ENCODE results near the gene CCDC12. TPM values are rescaled to one million over a fixed set of nuclear protein-coding genes. Genes with fewer than 3 reads are reported as not detected.

Gene CCDC12
- total RNA-seq, 1 donor from 2014 or later = 66.2 TPM

DNA sequence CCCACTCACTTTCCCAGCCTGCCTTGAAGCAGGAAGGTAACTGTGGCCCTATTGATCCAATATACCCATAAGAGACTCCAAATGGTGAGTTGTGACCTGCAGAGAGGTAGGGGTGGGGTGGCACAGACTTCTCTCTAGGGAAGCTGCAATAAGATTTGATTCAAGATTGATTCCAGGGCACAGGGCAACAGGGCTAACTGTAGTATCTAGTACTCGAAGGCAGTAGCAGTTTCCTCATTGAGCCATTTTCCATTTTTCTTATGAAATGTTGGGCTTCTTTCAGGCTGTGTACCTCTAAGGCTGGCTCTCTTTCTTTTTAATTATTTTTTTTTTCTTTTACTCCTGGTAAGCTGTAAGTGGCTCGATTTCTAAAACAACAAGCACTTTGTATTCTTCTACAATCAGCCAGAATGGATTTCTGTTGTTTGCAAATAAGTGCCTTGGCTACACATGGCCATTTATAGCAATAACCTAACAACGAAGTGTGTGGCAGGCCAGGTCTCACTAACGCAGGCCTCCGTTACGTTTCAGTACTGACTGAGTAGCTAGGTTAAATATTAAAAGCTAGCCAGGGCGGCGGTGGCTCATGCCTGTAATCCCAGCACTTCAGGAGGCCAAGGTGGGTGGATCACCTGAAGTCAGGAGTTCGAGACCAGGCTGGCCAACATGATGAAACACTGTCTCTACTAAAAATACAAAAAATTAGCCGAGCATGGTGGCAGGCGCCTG is 19.3 kb downstream of the CCDC12 start:
- no peak for DNase-seq
- Mint-ChIP-seq H3K9me3 (no peaks in the 10 kb centered on the region), H3K36me3 (ENCODE audit: low read depth) (peaks cover 18% of the 10 kb centered on the region), H3K27ac (peak overlapping the region; percentile 79), H3K4me3 (no peak overlapping the region), H3K27me3 (no peaks in the 10 kb centered on the region), H3K4me1 (peaks cover 83% of the 10 kb centered on the region)
- intact Hi-C loops (cut with micrococcal nuclease) = loop anchor here (5.0 to 10.0 kb wide), 2 partner anchors 40 to 518 kb away; partner anchors contain the start of gene SCAP

GRCh38 chr3:46955801-46956259 is 20.7 kb downstream of the CCDC12 start:
- no peaks in the 10 kb centered on the region for H3K27me3 Mint-ChIP-seq
- H3K4me3 Mint-ChIP-seq = peak overlapping the region; percentile 14
- DNase-seq = no peak
- H3K27ac Mint-ChIP-seq = peak overlapping the region; percentile 79
- peaks cover 14% of the 10 kb centered on the region for H3K36me3 Mint-ChIP-seq (ENCODE audit: low read depth)
- no peaks in the 10 kb centered on the region for H3K9me3 Mint-ChIP-seq
- H3K4me1 Mint-ChIP-seq = peaks cover 81% of the 10 kb centered on the region
- intact Hi-C loops (cut with micrococcal nuclease) = loop anchor here (5.0 to 10.0 kb wide), 2 partner anchors 39 to 519 kb away; partner anchors contain the start of gene SCAP

DNA sequence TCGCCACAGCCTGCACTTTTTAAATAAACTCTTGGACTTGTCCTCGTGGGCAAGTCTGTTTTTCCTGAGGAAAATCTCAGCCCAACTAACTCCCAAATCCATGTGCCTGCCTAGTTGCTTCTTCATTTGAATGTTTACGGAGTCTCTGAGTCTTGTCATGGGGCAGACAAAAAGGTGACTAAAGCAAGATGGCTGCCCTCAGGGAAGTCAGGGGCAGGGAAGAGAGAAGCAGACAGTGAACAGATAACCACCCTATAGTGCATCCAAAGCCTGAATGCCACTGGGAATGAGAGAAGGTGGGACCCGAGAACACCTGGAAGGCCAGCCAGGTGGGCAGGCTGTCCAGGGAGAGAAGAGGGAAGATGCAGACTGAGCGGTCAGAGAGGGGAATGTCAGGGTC is 21.4 kb downstream of the CCDC12 start:
- H3K27me3 Mint-ChIP-seq = no peaks in the 10 kb centered on the region
- DNase-seq = no peak
- H3K4me3 Mint-ChIP-seq = peak overlapping the region; percentile 6
- no peaks in the 10 kb centered on the region for H3K9me3 Mint-ChIP-seq
- intact Hi-C loops (cut with micrococcal nuclease) = loop anchor here (5.0 to 10.0 kb wide), 2 partner anchors 38 to 520 kb away; partner anchors contain the start of gene SCAP
- H3K36me3 Mint-ChIP-seq (ENCODE audit: low read depth) = peaks cover 10% of the 10 kb centered on the region
- H3K4me1 Mint-ChIP-seq = peaks cover 78% of the 10 kb centered on the region
- H3K27ac Mint-ChIP-seq = peak overlapping the region; percentile 79

- Mint-ChIP-seq H3K27ac (peak overlapping the region; percentile 79), H3K4me3 (peak overlapping the region; percentile 66), H3K4me1 (peaks cover 74% of the 10 kb centered on the region), H3K36me3 (ENCODE audit: low read depth) (peaks cover 12% of the 10 kb centered on the region), H3K27me3 (no peaks in the 10 kb centered on the region), H3K9me3 (no peaks in the 10 kb centered on the region)
- intact Hi-C loops (cut with micrococcal nuclease) = loop anchor here (10.0 kb wide), 1 partner anchor 521 kb away; the partner anchor contains the start of gene SCAP
- DNase-seq = no peak
These were observed 22.4 kb downstream of the CCDC12 start for GRCh38 chr3:46954178-46954577.

GRCh38 chr3:46953234-46954010 is 23.1 kb downstream of the CCDC12 start:
- H3K36me3 Mint-ChIP-seq (ENCODE audit: low read depth) = peaks cover 11% of the 10 kb centered on the region

GRCh38 chr3:46952813-46953212 is 23.7 kb downstream of the CCDC12 start:
- intact Hi-C loops (cut with micrococcal nuclease) = loop anchor here (10.0 kb wide), 1 partner anchor 522 kb away; the partner anchor contains the start of gene SCAP
- H3K9me3 Mint-ChIP-seq = no peaks in the 10 kb centered on the region
- H3K4me1 Mint-ChIP-seq = peaks cover 76% of the 10 kb centered on the region
- no peak for DNase-seq
- peaks cover 10% of the 10 kb centered on the region for H3K36me3 Mint-ChIP-seq (ENCODE audit: low read depth)
- H3K27ac Mint-ChIP-seq = peak overlapping the region; percentile 79
- H3K4me3 Mint-ChIP-seq = peak overlapping the region; percentile 66
- no peaks in the 10 kb centered on the region for H3K27me3 Mint-ChIP-seq

More at GRCh38 chr3:46953234-46954010, 23.1 kb downstream of the CCDC12 start:
- Mint-ChIP-seq H3K27me3 (no peaks in the 10 kb centered on the region), H3K4me3 (peak overlapping the region; percentile 66), H3K4me1 (peaks cover 74% of the 10 kb centered on the region), H3K9me3 (no peaks in the 10 kb centered on the region), H3K27ac (peak overlapping the region; percentile 79)
- intact Hi-C loops (cut with micrococcal nuclease) = loop anchor here (10.0 kb wide), 1 partner anchor 521 kb away; the partner anchor contains the start of gene SCAP
- DNase-seq = peak; percentile 67

DNA sequence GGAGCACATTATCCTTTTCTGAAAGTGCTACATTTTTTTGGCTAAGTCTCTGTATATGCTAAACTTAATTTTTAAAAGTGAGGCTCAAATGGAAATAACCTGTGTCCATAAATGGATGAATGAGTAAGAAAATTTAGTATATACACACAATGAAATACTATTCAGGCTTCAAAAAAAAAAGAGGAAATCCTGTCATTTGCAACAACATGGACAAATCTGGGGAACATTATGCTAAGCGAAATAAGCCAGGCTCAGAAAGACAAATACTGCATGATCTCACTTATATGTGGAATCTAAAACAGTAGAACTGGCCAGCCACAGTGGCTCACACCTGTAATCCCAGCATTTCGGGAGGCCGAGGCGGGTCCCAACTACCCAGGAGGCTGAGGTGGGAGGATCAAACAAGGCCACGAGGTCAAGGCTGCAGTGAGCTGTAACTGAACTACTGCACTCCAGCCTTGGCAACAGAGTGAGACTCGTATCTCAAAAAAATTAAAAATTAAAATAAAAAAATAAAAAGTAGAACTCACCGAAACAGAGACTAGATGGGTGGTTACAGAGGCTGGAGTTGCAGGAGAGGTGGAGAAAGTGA is 25.8 kb downstream of the CCDC12 start:
- Mint-ChIP-seq H3K4me3 (no peak overlapping the region), H3K27ac (peak overlapping the region; percentile 51), H3K36me3 (ENCODE audit: low read depth) (peaks cover 23% of the 10 kb centered on the region), H3K27me3 (no peaks in the 10 kb centered on the region), H3K9me3 (no peaks in the 10 kb centered on the region), H3K4me1 (peaks cover 84% of the 10 kb centered on the region)
- intact Hi-C loops (cut with micrococcal nuclease) = loop anchor here (10.0 kb wide), 1 partner anchor 524 kb away; the partner anchor contains the start of gene SCAP
- DNase-seq = no peak

GRCh38 chr3:46950177-46950576 is 26.4 kb downstream of the CCDC12 start:
- Mint-ChIP-seq H3K27me3 (no peaks in the 10 kb centered on the region), H3K4me1 (peaks cover 83% of the 10 kb centered on the region), H3K27ac (peak overlapping the region; percentile 87), H3K4me3 (peak overlapping the region; percentile 51), H3K9me3 (no peaks in the 10 kb centered on the region), H3K36me3 (ENCODE audit: low read depth) (peaks cover 26% of the 10 kb centered on the region)
- DNase-seq = no peak
- intact Hi-C loops (cut with micrococcal nuclease) = loop anchor here (10.0 kb wide), 1 partner anchor 525 kb away; the partner anchor contains the start of gene SCAP

GRCh38 chr3:46948830-46949671 is 27.5 kb downstream of the CCDC12 start:
- DNase-seq = peak; percentile 70
- Mint-ChIP-seq H3K27ac (peak overlapping the region; percentile 94), H3K9me3 (no peaks in the 10 kb centered on the region), H3K27me3 (no peaks in the 10 kb centered on the region), H3K36me3 (ENCODE audit: low read depth) (peaks cover 32% of the 10 kb centered on the region), H3K4me1 (peaks cover 80% of the 10 kb centered on the region), H3K4me3 (peak overlapping the region; percentile 80)
- intact Hi-C loops (cut with micrococcal nuclease) = loop anchor here (1.0 to 5.0 kb wide), 4 partner anchors 10 to 68 kb away; partner anchors contain the start of gene NBEAL2

DNA sequence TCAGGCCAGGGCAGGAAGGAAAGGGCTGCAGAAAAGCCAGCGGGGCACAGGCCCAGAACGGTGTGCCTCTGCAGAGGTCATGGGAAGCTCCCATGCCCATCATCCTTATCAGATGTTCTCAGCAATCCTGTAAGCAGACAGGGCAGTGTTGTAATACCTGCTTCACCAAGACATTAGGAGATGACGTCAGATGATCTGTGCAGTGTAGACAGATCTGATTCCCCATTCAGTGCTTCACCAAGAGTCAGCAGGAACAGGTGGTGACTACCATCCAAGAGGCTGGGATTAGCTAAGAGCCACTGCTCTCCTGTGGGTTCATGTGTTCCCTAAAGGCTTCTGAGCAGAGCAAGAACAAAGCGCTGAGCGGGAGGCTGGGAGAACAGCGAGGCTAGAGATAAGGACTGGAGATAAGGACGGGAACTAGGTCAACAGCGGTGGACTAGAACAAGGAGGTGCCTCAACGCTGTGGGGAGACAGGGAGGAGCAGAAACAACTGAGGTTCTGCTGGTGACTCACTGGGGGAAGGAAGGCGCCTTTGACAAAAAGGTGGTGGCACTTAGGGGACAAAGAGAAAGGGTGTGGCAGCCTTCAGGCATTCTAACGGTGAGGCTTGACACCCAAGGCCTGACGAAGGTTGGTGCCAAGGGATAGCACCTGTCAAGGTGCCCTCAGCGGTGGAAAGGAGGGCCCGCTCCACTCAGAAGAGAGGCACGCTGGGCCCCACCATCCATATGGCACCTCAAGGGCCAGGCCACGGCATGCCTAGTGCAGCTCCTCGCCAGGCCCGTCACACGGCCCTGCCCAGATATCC is 28.4 kb downstream of the CCDC12 start:
- intact Hi-C loops (cut with micrococcal nuclease) = loop anchor here (1.0 to 5.0 kb wide), 4 partner anchors 11 to 69 kb away; partner anchors contain the start of gene NBEAL2
- peaks cover 32% of the 10 kb centered on the region for H3K36me3 Mint-ChIP-seq (ENCODE audit: low read depth)

GRCh38 chr3:46947546-46947901 is 29.0 kb downstream of the CCDC12 start:
- Mint-ChIP-seq H3K27ac (peak overlapping the region; percentile 94), H3K4me1 (peaks cover 69% of the 10 kb centered on the region), H3K4me3 (peak overlapping the region; percentile 80), H3K27me3 (no peaks in the 10 kb centered on the region), H3K9me3 (no peaks in the 10 kb centered on the region), H3K36me3 (ENCODE audit: low read depth) (peaks cover 35% of the 10 kb centered on the region)
- intact Hi-C loops (cut with micrococcal nuclease) = loop anchor here (5.0 kb wide), 1 partner anchor 70 kb away; no protein-coding TSS in a partner anchor
- DNase-seq = no peak

More for the DNA sequence above, 28.4 kb downstream of the CCDC12 start:
- Mint-ChIP-seq H3K9me3 (no peaks in the 10 kb centered on the region), H3K27ac (peak overlapping the region; percentile 94), H3K4me3 (peak overlapping the region; percentile 80), H3K4me1 (peaks cover 71% of the 10 kb centered on the region), H3K27me3 (no peaks in the 10 kb centered on the region)
- DNase-seq = peak; percentile 87
